IPS-18c (cell line): ENCODE data around the gene GDF7.

Experiments used
- H3K4me3 ChIP-seq: 2 replicates; pipeline ENCODE4 v1.7.0; 2013; ENCODE audit warnings: low read depth, mild to moderate bottlenecking, low read length, moderate library complexity; ENCODE audit not compliant: insufficient read depth
- H3K9me3 ChIP-seq: one replicate; pipeline ENCODE4 v1.6.1; 2013; ENCODE audit warnings: mild to moderate bottlenecking, low read length, moderate library complexity; ENCODE audit not compliant: control insufficient read depth, insufficient read depth

Gene GDF7

GRCh38 chr2:20626392-20626697 lies 40.6 kb upstream of the GDF7 start:
- peaks cover 4% of the 10 kb centered on the region for H3K9me3 ChIP-seq
- H3K4me3 ChIP-seq: no peak overlapping the region

- H3K9me3 ChIP-seq: peaks cover 4% of the 10 kb centered on the region
- no peak overlapping the region for H3K4me3 ChIP-seq
These were observed 40.0 kb upstream of the GDF7 start for GRCh38 chr2:20626698-20627513.

GRCh38 chr2:20627712-20628380 lies 39.1 kb upstream of the GDF7 start:
- H3K9me3 ChIP-seq: peaks cover 2% of the 10 kb centered on the region

GRCh38 chr2:20629181-20629580 lies 37.8 kb upstream of the GDF7 start:
- no peak overlapping the region for H3K4me3 ChIP-seq
- H3K9me3 ChIP-seq: peaks cover 2% of the 10 kb centered on the region

More at GRCh38 chr2:20627712-20628380, 39.1 kb upstream of the GDF7 start:
- no peak overlapping the region for H3K4me3 ChIP-seq

- Histone ChIP-seq H3K4me3 (no peak overlapping the region), H3K9me3 (no peaks in the 10 kb centered on the region)
These were observed 37.3 kb upstream of the GDF7 start for GRCh38 chr2:20629581-20630171.

GRCh38 chr2:20630967-20631366 lies 36.0 kb upstream of the GDF7 start:
- H3K9me3 ChIP-seq: no peaks in the 10 kb centered on the region
- H3K4me3 ChIP-seq: no peak overlapping the region

- Histone ChIP-seq H3K4me3 (no peak overlapping the region), H3K9me3 (no peaks in the 10 kb centered on the region)
These were observed 35.2 kb upstream of the GDF7 start for GRCh38 chr2:20631617-20632307.

GRCh38 chr2:20632446-20632990 lies 34.4 kb upstream of the GDF7 start:
- no peak overlapping the region for H3K4me3 ChIP-seq
- H3K9me3 ChIP-seq: no peaks in the 10 kb centered on the region

GRCh38 chr2:20633001-20633400 lies 33.9 kb upstream of the GDF7 start:
- Histone ChIP-seq H3K4me3 (no peak overlapping the region), H3K9me3 (no peaks in the 10 kb centered on the region)

- Histone ChIP-seq H3K9me3 (no peaks in the 10 kb centered on the region), H3K4me3 (no peak overlapping the region)
These were observed 33.0 kb upstream of the GDF7 start for GRCh38 chr2:20633794-20634506.

GRCh38 chr2:20634507-20635112 lies 32.3 kb upstream of the GDF7 start:
- Histone ChIP-seq H3K4me3 (no peak overlapping the region), H3K9me3 (no peaks in the 10 kb centered on the region)

GRCh38 chr2:20635113-20635510 lies 31.8 kb upstream of the GDF7 start:
- Histone ChIP-seq H3K4me3 (no peak overlapping the region), H3K9me3 (no peaks in the 10 kb centered on the region)

GRCh38 chr2:20635675-20636584 lies 31.0 kb upstream of the GDF7 start:
- H3K4me3 ChIP-seq: no peak overlapping the region

GRCh38 chr2:20637147-20637546 lies 29.8 kb upstream of the GDF7 start:
- no peaks in the 10 kb centered on the region for H3K9me3 ChIP-seq
- H3K4me3 ChIP-seq: no peak overlapping the region

More at GRCh38 chr2:20635675-20636584, 31.0 kb upstream of the GDF7 start:
- no peaks in the 10 kb centered on the region for H3K9me3 ChIP-seq

- Histone ChIP-seq H3K4me3 (no peak overlapping the region), H3K9me3 (no peaks in the 10 kb centered on the region)
These were observed 28.9 kb upstream of the GDF7 start for GRCh38 chr2:20638014-20638413.
